Ishikawa (cell line): Measurements from ENCODE around the gene PPDPF.

Experiments
- CEBPB ChIP-seq: IDR thresholded peaks from 2 replicates; pipeline ENCODE4 v1.6.1; 2012
- EP300 ChIP-seq: IDR thresholded peaks from 2 replicates; pipeline ENCODE4 v1.6.1; 2012; ENCODE audit warnings: borderline replicate concordance
- FOXM1 ChIP-seq: IDR thresholded peaks from 2 replicates; pipeline ENCODE4 v1.6.1; 2012; ENCODE audit warnings: low read depth, borderline replicate concordance
- RAD21 ChIP-seq: IDR thresholded peaks from 2 replicates; pipeline ENCODE4 v1.6.1; 2012; ENCODE audit warnings: low read depth
- TAF1 ChIP-seq: IDR thresholded peaks from 2 replicates; pipeline ENCODE4 v1.6.1; 2012; ENCODE audit warnings: low read depth, mild to moderate bottlenecking
- TEAD4 ChIP-seq: IDR thresholded peaks from 2 replicates; pipeline ENCODE4 v1.6.1; 2012
- TF ChIP-seq, protein P1 (sequence below): IDR thresholded peaks from 2 replicates; pipeline ENCODE4 v1.6.1; 2012
- TF ChIP-seq, protein P2 (sequence below): IDR thresholded peaks from 2 replicates; pipeline ENCODE4 v1.6.1; 2012

DNA sequence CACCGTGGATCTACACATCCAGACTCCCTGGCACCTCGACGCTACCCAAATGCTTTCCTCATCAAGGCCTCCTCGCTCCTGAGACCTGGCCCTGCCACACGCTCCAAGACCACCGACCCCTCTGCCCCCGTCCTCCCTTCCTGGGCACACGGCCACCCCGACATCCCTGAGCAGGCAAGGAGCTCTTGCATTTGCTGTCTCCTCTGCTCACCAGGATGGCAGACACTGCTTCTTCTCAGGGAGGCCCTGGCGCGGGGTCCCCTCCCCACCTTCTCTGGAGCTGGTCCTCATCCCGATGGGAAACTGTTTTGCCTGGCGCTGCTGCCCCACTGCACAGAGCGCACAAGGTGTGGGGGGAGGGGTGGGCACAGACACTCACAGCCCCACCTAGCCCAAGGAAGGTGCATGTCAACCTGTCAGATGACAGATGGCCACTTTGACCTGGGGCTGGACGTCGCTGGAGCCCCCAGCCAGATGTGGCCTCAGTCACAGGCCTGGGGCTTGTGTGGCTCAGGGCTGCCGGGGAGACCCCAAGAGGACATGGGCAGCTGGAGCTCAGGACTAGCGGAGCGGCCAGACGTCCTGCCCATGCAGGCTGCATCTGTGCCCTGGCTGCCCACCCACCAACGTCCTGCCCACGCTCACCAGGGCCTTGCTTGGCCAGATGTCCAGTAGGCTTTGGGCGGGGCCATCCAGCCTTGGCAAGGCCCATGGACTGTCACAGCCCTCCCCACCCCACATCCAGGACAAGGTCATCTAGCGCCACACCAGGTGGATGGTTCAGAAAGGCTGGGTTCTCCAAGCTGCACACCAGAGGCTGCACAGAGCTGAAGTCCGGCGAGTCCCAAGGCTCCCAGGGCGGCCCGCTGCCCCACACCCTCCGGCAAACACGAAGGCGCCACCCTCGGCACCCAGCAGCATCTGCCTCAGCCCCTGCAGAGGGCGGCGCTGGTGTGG, 41.9 kb upstream of the PPDPF start:
- TF ChIP-seq EP300 (no peak), TAF1 (no peak), RAD21 (no peak), TEAD4 (no peak), FOXM1 (no peak), CEBPB (no peak)
- TF ChIP-seq, protein P1, sequence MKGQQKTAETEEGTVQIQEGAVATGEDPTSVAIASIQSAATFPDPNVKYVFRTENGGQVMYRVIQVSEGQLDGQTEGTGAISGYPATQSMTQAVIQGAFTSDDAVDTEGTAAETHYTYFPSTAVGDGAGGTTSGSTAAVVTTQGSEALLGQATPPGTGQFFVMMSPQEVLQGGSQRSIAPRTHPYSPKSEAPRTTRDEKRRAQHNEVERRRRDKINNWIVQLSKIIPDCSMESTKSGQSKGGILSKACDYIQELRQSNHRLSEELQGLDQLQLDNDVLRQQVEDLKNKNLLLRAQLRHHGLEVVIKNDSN: no peak
- TF ChIP-seq, protein P2, sequence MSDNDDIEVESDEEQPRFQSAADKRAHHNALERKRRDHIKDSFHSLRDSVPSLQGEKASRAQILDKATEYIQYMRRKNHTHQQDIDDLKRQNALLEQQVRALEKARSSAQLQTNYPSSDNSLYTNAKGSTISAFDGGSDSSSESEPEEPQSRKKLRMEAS: no peak
